K562 (cell line): ENCODE measurements around the gene HOTAIR. TPM values are rescaled to one million over a fixed set of nuclear protein-coding genes. Genes with fewer than 3 reads are reported as not detected.

ENCODE experiments used
- ATAC-seq: fragments of 200-7000 bp; cut with Tn5 transposase; 3 replicates; pipeline ENCODE4 v1.9.1; 2020; ENCODE audit warnings: moderate library complexity
- BruUV-seq: library from RNA; stranded (reverse); fragments of 400-500 nt; replicated peaks from 2 replicates; lab custom pipeline; 2021; lab: Mats Ljungman, UMichigan
- CTCF ChIA-PET: fragments of 300-600 bp; formaldehyde crosslinking; extraction: SDS; loops from one replicate; lab custom pipeline; 2021; ENCODE audit warnings: low intra/inter-chr PET ratio; lab: Yijun Ruan, JAX
- POLR2A ChIA-PET: fragments of 300-600, 350-650 bp; sonication (Branson Sonifier 250); formaldehyde crosslinking; extraction: SDS; loops from one replicate; lab custom pipeline; 2021; ENCODE audit warnings: antibody characterized with exemption, inconsistent platforms; lab: Yijun Ruan, JAX
- DNase-seq, 4 experiments: peaks; one replicate each; pipeline versions ENCODE4 v3.0.0 to v3.0.0-alpha.2; 2011 to 2018; ENCODE audit warnings: low spot score in 3 of 4, mixed read lengths in 3 of 4; ENCODE audit errors: extremely low read depth in 1 of 4
- FAIRE-seq: peaks from 2 replicates; lab custom pipeline; 2011; peaks lifted over from hg19 to GRCh38; lab: Jason Lieb, UNC
- H2AFZ ChIP-seq: 2 replicates; pipeline ENCODE4 v1.6.0; 2011; ENCODE audit warnings: low read depth, low read length, control low read depth, inconsistent platforms
- H3K27ac ChIP-seq: fragments of 200-600 bp; 3 replicates; pipeline ENCODE4 v1.8.0; 2011; ENCODE audit warnings: low read depth, mild to moderate bottlenecking, control low read depth, inconsistent platforms, low read length, moderate library complexity, mixed read lengths; ENCODE audit errors: extremely low read depth
- H3K27me3 ChIP-seq, 2 experiments: fragments of 300-600 bp in 1 of 2; 2 replicates in 1 of 2; 3 replicates in 1 of 2; pipeline versions ENCODE4 v1.6.0 to v1.8.0; 2011; ENCODE audit warnings: inconsistent platforms in 2 of 2, low read length in 2 of 2, mild to moderate bottlenecking in 1 of 2, mixed read lengths in 1 of 2, moderate library complexity in 1 of 2; ENCODE audit not compliant: control insufficient read depth in 2 of 2, insufficient read depth in 2 of 2
- H3K36me3 ChIP-seq: fragments of 300-600 bp; 3 replicates; pipeline ENCODE4 v1.8.0; 2011; ENCODE audit warnings: mild to moderate bottlenecking, low read length, inconsistent platforms; ENCODE audit not compliant: control insufficient read depth, insufficient read depth
- H3K4me1 ChIP-seq, 2 experiments: fragments of 200-600 bp in 1 of 2; replicated peaks in 1 of 2; 2 replicates in 1 of 2; 3 replicates in 1 of 2; pipeline versions ENCODE4 v1.5.1 to v1.8.0; 2011; ENCODE audit warnings: inconsistent platforms in 2 of 2, low read length in 2 of 2, mild to moderate bottlenecking in 1 of 2, mixed read lengths in 1 of 2, moderate library complexity in 1 of 2; ENCODE audit not compliant: control insufficient read depth in 2 of 2, insufficient read depth in 2 of 2
- H3K4me2 ChIP-seq: 2 replicates; pipeline ENCODE4 v1.6.1; 2011; ENCODE audit warnings: low read length, control low read depth, inconsistent platforms, mixed read lengths; ENCODE audit not compliant: insufficient read depth
- H3K4me3 ChIP-seq: fragments of 200-600 bp; sonication (generic), shearing (Covaris generic); 2 replicates; pipeline ENCODE4 v1.5.1; 2016; ENCODE audit warnings: control low read depth, inconsistent platforms
- H3K79me2 ChIP-seq: fragments of 200-600 bp; 3 replicates; pipeline ENCODE4 v1.8.0; 2011; ENCODE audit warnings: low read length, inconsistent platforms; ENCODE audit not compliant: control insufficient read depth, insufficient read depth
- H3K9ac ChIP-seq, 2 experiments: 2 replicates each; pipeline versions ENCODE4 v1.6.0 to v1.6.1; 2011; ENCODE audit warnings: low read depth in 2 of 2, low read length in 2 of 2, control low read depth in 1 of 2, inconsistent platforms in 1 of 2, mild to moderate bottlenecking in 1 of 2, mixed read lengths in 1 of 2; ENCODE audit not compliant: insufficient read depth in 1 of 2
- H3K9me1 ChIP-seq: one replicate; pipeline ENCODE4 v1.6.0; 2011; ENCODE audit warnings: inconsistent platforms, mild to moderate bottlenecking, low read length, moderate library complexity; ENCODE audit not compliant: control insufficient read depth, insufficient read depth
- H3K9me3 ChIP-seq: replicated peaks from 2 replicates; pipeline ENCODE4 v1.5.1; 2011; ENCODE audit warnings: low read depth, low read length, inconsistent platforms; ENCODE audit not compliant: control insufficient read depth, insufficient read depth
- H4K20me1 ChIP-seq: replicated peaks from 2 replicates; pipeline ENCODE4 v1.6.1; 2011; ENCODE audit warnings: low read length, inconsistent platforms, mixed read lengths; ENCODE audit not compliant: control insufficient read depth, insufficient read depth
- CEBPG ChIP-seq, 3 experiments: fragments of 200-800 bp in 1 of 3; sonication (Bioruptor generic) in 1 of 3; sonication (generic) in 1 of 3; formaldehyde crosslinking in 1 of 3; IDR thresholded peaks in 2 of 3; conservative IDR thresholded peaks in 1 of 3; 2 replicates each; pipeline versions ENCODE4 v1.6.1 to v1.8.0; 2016 to 2022; ENCODE audit warnings: missing compliant biosample characterization in 2 of 3, missing genetic modification characterization in 2 of 3, mild to moderate bottlenecking in 1 of 3, missing genetic modification reagents in 1 of 3
- TRIM24 ChIP-seq, 2 experiments: fragments of 450-650 bp; IDR thresholded peaks; 2 replicates each; pipeline ENCODE4 v1.6.1; 2016
- ZBTB49 ChIP-seq: sonication (generic); formaldehyde crosslinking; IDR thresholded peaks from 2 replicates; pipeline ENCODE4 v1.8.0; 2022; ENCODE audit warnings: missing genetic modification reagents, mild to moderate bottlenecking, borderline replicate concordance
- WGBS: fragments of 100-300 bp; shearing (Covaris generic); methylation state at CpG from one replicate; pipeline ENCODE4 v1.1.6; 2016; ENCODE audit warnings: low coverage, mixed read lengths; ENCODE audit not compliant: insufficient coverage; ENCODE audit errors: missing lambda C conversion rate; 5-methylcytosine and 5-hydroxymethylcytosine counted together
- in situ Hi-C: fragments of 300-500 bp; cut with MboI; formaldehyde crosslinking; loops from 4 replicates; pipeline ENCODE4 v1.15.0; 2018; ENCODE audit warnings: inconsistent platforms, mixed read lengths
- intact Hi-C: fragments of 100-400 bp; cut with micrococcal nuclease; formaldehyde crosslinking; loops from 2 replicates; pipeline ENCODE4 v1.14.2; 2022
- microRNA counts: library from miRNA; unstranded; fragments of <30 nt; microRNA quantifications from one replicate; lab custom pipeline; 2016
- microRNA-seq: library from miRNA; unstranded; fragments of <30 nt; microRNA quantifications from one replicate; pipeline ENCODE4, GENCODE V29; 2018; ENCODE audit warnings: borderline microRNAs expressed
- polyA plus RNA-seq, 8 experiments: library from polyadenylated mRNA; depleted of rRNA in 4 of 8; stranded (reverse) in 5 of 8; unstranded in 3 of 8; fragments of >200 nt; fragmentation: Nextera tagmentation in 2 of 8; fragmentation: Illumina TruSeq in 1 of 8; extraction: Ambion mirVana in 2 of 8; extraction: Trizol in 1 of 8; gene quantifications; 2 replicates each; pipeline versions ENCODE4 v1.2.1 to v1.2.3, GENCODE V29; 2011 to 2014; ENCODE audit warnings: inconsistent platforms in 1 of 8, missing spikeins in 1 of 8
- small RNA-seq: library from RNA; depleted of rRNA; stranded (forward); fragments of <200 nt; gene quantifications from one replicate; pipeline ENCODE3, GENCODE V24; 2014
- total RNA-seq, 7 experiments: library from RNA; depleted of rRNA in 6 of 7; stranded (reverse); fragments of >200 nt in 6 of 7; fragmentation: Illumina TruSeq in 2 of 7; extraction: Trizol in 2 of 7; gene quantifications; 2 replicates each; pipeline versions ENCODE4 v1.2.1 to v1.2.3, GENCODE V29; 2011 to 2021; ENCODE audit warnings: low replicate concordance in 1 of 7

HOTAIR gene
- total and polyA plus RNA-seq, 9 of the 15 experiments (the other 6 are each of a cell fraction or from before 2014, with no cell fraction given), result 0.04 TPM; not detected in 8

- intact Hi-C loops, result no loop called here
- no peaks in the 10 kb centered on the region for H3K36me3 ChIP-seq
- no peak overlapping the region for H3K9ac ChIP-seq
- TF ChIP-seq ZBTB49 (no peak), TRIM24 (IDR thresholded peaks at IDR 0.05) (peak in 1 of 2 experiments; percentile 39; a peak in 1 of 4 replicates), CEBPG (CRISPR knock-in tag; IDR thresholded peaks at IDR 0.05) (no peak), CEBPG (tag; conservative IDR thresholded peaks at IDR 0.05 in 1 of 2, IDR thresholded peaks at IDR 0.05 in 1 of 2) (peak in 1 of 2 experiments; percentile 63; a peak in 2 of 4 replicates)
- ChIA-PET CTCF (no interaction called here), POLR2A (interaction anchor here (0.7 to 0.9 kb wide), 3 partner anchors 9 to 309 kb away, joined by 3 read pairs; no protein-coding TSS in a partner anchor)
- no peak for ATAC-seq
- BruUV-seq, result no TSS peak
- no peaks in the 10 kb centered on the region for H4K20me1 ChIP-seq
- in situ Hi-C loops, result no loop called here
- no peak overlapping the region for H3K27ac ChIP-seq
- H3K9me3 ChIP-seq, result no peaks in the 10 kb centered on the region
- 5% methylated on average over 5 of the region's 5 CpGs for WGBS
- FAIRE-seq, result no peak
- no peak overlapping the region for H3K4me3 ChIP-seq
- H3K4me1 ChIP-seq, result no peaks in the 10 kb centered on the region
- H3K79me2 ChIP-seq, result no peaks in the 10 kb centered on the region
- DNase-seq, result no peak
- H3K4me2 ChIP-seq, result no peak overlapping the region
- no peaks in the 10 kb centered on the region for H3K9me1 ChIP-seq
- peaks cover 6 to 12% of the 10 kb centered on the region in 2 experiments; a peak in 4 of 5 replicates for H3K27me3 ChIP-seq
- H2AFZ ChIP-seq, result no peak overlapping the region
Measured at GRCh38 chr12:53916788-53917655, 57.7 kb downstream of the HOTAIR start.

MicroRNAs encoded within 50 kb of the gene (microRNA counts, 767-probe panel; counts per million panel counts)
- microRNA hsa-miR-196a-5p (lab: Ali Mortazavi, UCI), result 3,672 counts per million, percentile 77 among the panel's probes with 10 or more counts

Small RNA genes within 50 kb of the gene (microRNA-seq; reads per million reads assigned to microRNA genes)
- gene MIR196A2, result 149 reads per million, percentile 82 among the genes with 10 or more reads in this experiment

Small RNA genes within 50 kb of the gene (small RNA-seq; reads per million reads assigned to genes)
- gene AC012531.3, result not detected
- not detected for gene AC012531.4
- 7.5 reads per million, percentile 94 among the genes with 10 or more reads in this experiment for gene MIR196A2
- not detected for gene RF01905
- gene RF01906, result not detected

Other genes with a start within 250 kb of the HOTAIR start
Only the 7 nearest of the 12 such genes appear.
- gene HOXC13, start 36.1 kb downstream of the HOTAIR start, total RNA-seq (2014; rRNA removed), result 0.41 TPM in 1 of 2 replicates, not detected in the other
- 0.04 and 0.10 TPM in 2 replicates for gene HOXC13, start 36.1 kb downstream of the HOTAIR start, total RNA-seq (2014; rRNA removed; fragmentation: Illumina TruSeq; extraction: Trizol)
- gene HOXC13, start 36.1 kb downstream of the HOTAIR start, total RNA-seq (2015; rRNA removed; fragmentation: Illumina TruSeq; extraction: Trizol), result 0.11 and 0.18 TPM in 2 replicates
- gene HOXC13, start 36.1 kb downstream of the HOTAIR start, total RNA-seq (2021), result 0.11 and 0.29 TPM in 2 replicates
- 0.12 and 0.20 TPM in 2 replicates for gene HOXC13, start 36.1 kb downstream of the HOTAIR start, polyA plus RNA-seq (2011; rRNA removed)
- 0.15 and 0.22 TPM in 2 replicates for gene HOXC13, start 36.1 kb downstream of the HOTAIR start, polyA plus RNA-seq (2014; fragmentation: Illumina TruSeq; extraction: Trizol)
- gene HOXC13, start 36.1 kb downstream of the HOTAIR start, polyA plus RNA-seq (2014; fragmentation: Nextera tagmentation; extraction: Ambion mirVana), result under 1 TPM in 1 of 2 experiments, not detected in 1; 0.03 TPM
- 0.17 and 0.28 TPM in 2 replicates for gene HOXC13, start 36.1 kb downstream of the HOTAIR start, polyA plus RNA-seq (2014; rRNA removed)
- 0.14 and 0.24 TPM in 2 replicates for gene HOXC12, start 20.1 kb downstream of the HOTAIR start, total RNA-seq (2014; rRNA removed)
- gene HOXC12, start 20.1 kb downstream of the HOTAIR start, total RNA-seq (2014; rRNA removed; fragmentation: Illumina TruSeq; extraction: Trizol), result 0.07 and 0.13 TPM in 2 replicates
- 0.11 TPM in 2 replicates for gene HOXC12, start 20.1 kb downstream of the HOTAIR start, total RNA-seq (2015; rRNA removed; fragmentation: Illumina TruSeq; extraction: Trizol)
- gene HOXC12, start 20.1 kb downstream of the HOTAIR start, total RNA-seq (2021), result 0.11 and 0.27 TPM in 2 replicates
- 0.04 and 0.07 TPM in 2 replicates for gene HOXC12, start 20.1 kb downstream of the HOTAIR start, polyA plus RNA-seq (2011; rRNA removed)
- gene HOXC12, start 20.1 kb downstream of the HOTAIR start, polyA plus RNA-seq (2014; fragmentation: Illumina TruSeq; extraction: Trizol), result 0.28 and 0.36 TPM in 2 replicates
- gene HOXC12, start 20.1 kb downstream of the HOTAIR start, polyA plus RNA-seq (2014; fragmentation: Nextera tagmentation; extraction: Ambion mirVana), result under 1 TPM in 1 of 2 experiments, not detected in 1; 0.08 TPM
- 0.05 and 0.19 TPM in 2 replicates for gene HOXC12, start 20.1 kb downstream of the HOTAIR start, polyA plus RNA-seq (2014; rRNA removed)
- not detected in 2 replicates for gene HOXC11, start 1.8 kb downstream of the HOTAIR start, total RNA-seq (2014; rRNA removed)
- gene HOXC11, start 1.8 kb downstream of the HOTAIR start, total RNA-seq (2014; rRNA removed; fragmentation: Illumina TruSeq; extraction: Trizol), result not detected in 2 replicates
- gene HOXC11, start 1.8 kb downstream of the HOTAIR start, total RNA-seq (2015; rRNA removed; fragmentation: Illumina TruSeq; extraction: Trizol), result not detected in 2 replicates
- gene HOXC11, start 1.8 kb downstream of the HOTAIR start, total RNA-seq (2021), result not detected in 2 replicates
- gene HOXC11, start 1.8 kb downstream of the HOTAIR start, polyA plus RNA-seq (2011; rRNA removed), result 0.04 TPM in 1 of 2 replicates, not detected in the other
- gene HOXC11, start 1.8 kb downstream of the HOTAIR start, polyA plus RNA-seq (2014; fragmentation: Illumina TruSeq; extraction: Trizol), result not detected in 2 replicates
- not detected for gene HOXC11, start 1.8 kb downstream of the HOTAIR start, polyA plus RNA-seq (2014; fragmentation: Nextera tagmentation; extraction: Ambion mirVana)
- gene HOXC11, start 1.8 kb downstream of the HOTAIR start, polyA plus RNA-seq (2014; rRNA removed), result not detected in 2 replicates
- gene HOXC10, start 10.2 kb upstream of the HOTAIR start, total RNA-seq (2014; rRNA removed), result 0.08 and 0.14 TPM in 2 replicates
- gene HOXC10, start 10.2 kb upstream of the HOTAIR start, total RNA-seq (2014; rRNA removed; fragmentation: Illumina TruSeq; extraction: Trizol), result not detected in 2 replicates
- gene HOXC10, start 10.2 kb upstream of the HOTAIR start, total RNA-seq (2015; rRNA removed; fragmentation: Illumina TruSeq; extraction: Trizol), result 0.23 TPM in 1 of 2 replicates, not detected in the other
- 0.35 and 0.69 TPM in 2 replicates for gene HOXC10, start 10.2 kb upstream of the HOTAIR start, total RNA-seq (2021)
- gene HOXC10, start 10.2 kb upstream of the HOTAIR start, polyA plus RNA-seq (2011; rRNA removed), result 0.08 and 0.13 TPM in 2 replicates
- gene HOXC10, start 10.2 kb upstream of the HOTAIR start, polyA plus RNA-seq (2014; fragmentation: Illumina TruSeq; extraction: Trizol), result 0.37 and 0.77 TPM in 2 replicates
- gene HOXC10, start 10.2 kb upstream of the HOTAIR start, polyA plus RNA-seq (2014; fragmentation: Nextera tagmentation; extraction: Ambion mirVana), result under 1 TPM; 0.25 to 0.42 TPM
- 0.63 and 0.73 TPM in 2 replicates for gene HOXC10, start 10.2 kb upstream of the HOTAIR start, polyA plus RNA-seq (2014; rRNA removed)
- 10.5 and 13.9 TPM in 2 replicates for gene HOXC9, start 25.2 kb upstream of the HOTAIR start, total RNA-seq (2014; rRNA removed)
- 5.7 and 8.0 TPM in 2 replicates for gene HOXC9, start 25.2 kb upstream of the HOTAIR start, total RNA-seq (2014; rRNA removed; fragmentation: Illumina TruSeq; extraction: Trizol)
- 10.4 and 10.9 TPM in 2 replicates for gene HOXC9, start 25.2 kb upstream of the HOTAIR start, total RNA-seq (2015; rRNA removed; fragmentation: Illumina TruSeq; extraction: Trizol)
- 9.3 and 9.9 TPM in 2 replicates for gene HOXC9, start 25.2 kb upstream of the HOTAIR start, total RNA-seq (2021)
- gene HOXC9, start 25.2 kb upstream of the HOTAIR start, polyA plus RNA-seq (2011; rRNA removed), result 1.1 and 1.7 TPM in 2 replicates
- 8.8 and 9.9 TPM in 2 replicates for gene HOXC9, start 25.2 kb upstream of the HOTAIR start, polyA plus RNA-seq (2014; fragmentation: Illumina TruSeq; extraction: Trizol)
- gene HOXC9, start 25.2 kb upstream of the HOTAIR start, polyA plus RNA-seq (2014; fragmentation: Nextera tagmentation; extraction: Ambion mirVana), result 1 to 10 TPM; 1.9 to 2.2 TPM
- gene HOXC9, start 25.2 kb upstream of the HOTAIR start, polyA plus RNA-seq (2014; rRNA removed), result 5.1 and 10.4 TPM in 2 replicates
- 0.32 and 0.57 TPM in 2 replicates for gene HOXC8, start 34.0 kb upstream of the HOTAIR start, total RNA-seq (2014; rRNA removed)
- 0.62 and 0.80 TPM in 2 replicates for gene HOXC8, start 34.0 kb upstream of the HOTAIR start, total RNA-seq (2014; rRNA removed; fragmentation: Illumina TruSeq; extraction: Trizol)
- 0.53 and 0.76 TPM in 2 replicates for gene HOXC8, start 34.0 kb upstream of the HOTAIR start, total RNA-seq (2015; rRNA removed; fragmentation: Illumina TruSeq; extraction: Trizol)
- gene HOXC8, start 34.0 kb upstream of the HOTAIR start, total RNA-seq (2021), result 0.72 and 0.95 TPM in 2 replicates
- 0.57 TPM in 2 replicates for gene HOXC8, start 34.0 kb upstream of the HOTAIR start, polyA plus RNA-seq (2011; rRNA removed)
- gene HOXC8, start 34.0 kb upstream of the HOTAIR start, polyA plus RNA-seq (2014; fragmentation: Illumina TruSeq; extraction: Trizol), result 1.3 and 1.4 TPM in 2 replicates
- under 1 TPM; 0.20 to 0.21 TPM for gene HOXC8, start 34.0 kb upstream of the HOTAIR start, polyA plus RNA-seq (2014; fragmentation: Nextera tagmentation; extraction: Ambion mirVana)
- gene HOXC8, start 34.0 kb upstream of the HOTAIR start, polyA plus RNA-seq (2014; rRNA removed), result 0.94 and 1.1 TPM in 2 replicates
- 0.73 and 1.00 TPM in 2 replicates for gene HOXC6, start 53.5 kb upstream of the HOTAIR start, total RNA-seq (2014; rRNA removed)
- 0.57 and 1.0 TPM in 2 replicates for gene HOXC6, start 53.5 kb upstream of the HOTAIR start, total RNA-seq (2014; rRNA removed; fragmentation: Illumina TruSeq; extraction: Trizol)
- gene HOXC6, start 53.5 kb upstream of the HOTAIR start, total RNA-seq (2015; rRNA removed; fragmentation: Illumina TruSeq; extraction: Trizol), result 1.4 TPM in 2 replicates
- gene HOXC6, start 53.5 kb upstream of the HOTAIR start, total RNA-seq (2021), result 3.2 and 4.0 TPM in 2 replicates
- 2.0 and 2.8 TPM in 2 replicates for gene HOXC6, start 53.5 kb upstream of the HOTAIR start, polyA plus RNA-seq (2011; rRNA removed)
- gene HOXC6, start 53.5 kb upstream of the HOTAIR start, polyA plus RNA-seq (2014; fragmentation: Illumina TruSeq; extraction: Trizol), result 3.4 and 3.5 TPM in 2 replicates
- under 1 TPM; 0.06 to 0.13 TPM for gene HOXC6, start 53.5 kb upstream of the HOTAIR start, polyA plus RNA-seq (2014; fragmentation: Nextera tagmentation; extraction: Ambion mirVana)
- gene HOXC6, start 53.5 kb upstream of the HOTAIR start, polyA plus RNA-seq (2014; rRNA removed), result 2.3 and 3.5 TPM in 2 replicates